ENCODE data around the gene ANTXR2. TPM values are rescaled to one million over a fixed set of nuclear protein-coding genes. Genes with fewer than 3 reads are reported as not detected.

Gene ANTXR2
- total and polyA plus RNA-seq, 11 donors, result 7.0 to 76.7 (median 46.6) TPM

DNA sequence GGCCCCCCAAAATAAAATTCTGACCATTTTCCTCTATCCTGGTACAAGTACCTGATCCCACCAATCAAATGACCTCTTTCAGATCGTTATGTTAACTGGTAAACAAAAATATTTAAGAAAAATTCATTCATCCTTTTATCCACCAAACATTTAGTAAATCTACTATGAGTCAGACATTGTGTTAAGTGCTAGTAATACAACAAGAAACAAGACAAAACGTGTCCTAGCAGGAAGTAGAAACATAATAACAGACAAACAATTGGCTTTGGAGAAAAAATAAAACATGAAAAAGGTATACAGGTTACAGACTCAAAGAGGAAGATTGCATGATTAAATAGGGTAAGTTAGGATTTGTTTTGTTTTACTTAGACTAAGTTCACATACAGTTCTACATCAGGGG lies 43.7 kb downstream of the ANTXR2 start:
- 86 to 88% (median 87%) methylated on average over 2 of the region's 2 CpGs for WGBS, 4 donors
- no peaks in the 10 kb centered on the region for H3K9me3 ChIP-seq
- no peak overlapping the region for H3K27ac ChIP-seq
- peaks cover 0 to 96% (median 56%) of the 10 kb centered on the region in 9 donors for H3K36me3 ChIP-seq
- DNase-seq, result no peak
- H3K4me3 ChIP-seq, result no peak overlapping the region
- H3K27me3 ChIP-seq, result no peaks in the 10 kb centered on the region
- H3K4me1 ChIP-seq, result no peaks in the 10 kb centered on the region
- intact Hi-C loops (cut with DNase I), result no loop called here
- ATAC-seq, result no peak
- TF ChIP-seq POLR2A (IDR thresholded peaks at IDR 0.05) (no peak), CTCF (IDR thresholded peaks at IDR 0.05) (no peak)

GRCh38 chr4:80027611-80028010 lies 45.4 kb downstream of the ANTXR2 start:
- TF ChIP-seq CTCF (IDR thresholded peaks at IDR 0.05) (no peak), POLR2A (IDR thresholded peaks at IDR 0.05) (no peak)
- H3K36me3 ChIP-seq, result peaks cover 0 to 99% (median 72%) of the 10 kb centered on the region in 9 donors
- H3K9me3 ChIP-seq, result no peaks in the 10 kb centered on the region
- no peaks in the 10 kb centered on the region for H3K4me1 ChIP-seq
- H3K27ac ChIP-seq, result peak overlapping the region in 1 of 12 donors; percentile 0
- DNase-seq, result no peak
- intact Hi-C loops (cut with DNase I), result no loop called here
- WGBS, 4 donors, result 77 to 84% (median 78%) methylated on average over 2 of the region's 2 CpGs
- no peak for ATAC-seq
- no peak overlapping the region for H3K4me3 ChIP-seq
- H3K27me3 ChIP-seq, result no peaks in the 10 kb centered on the region

DNA sequence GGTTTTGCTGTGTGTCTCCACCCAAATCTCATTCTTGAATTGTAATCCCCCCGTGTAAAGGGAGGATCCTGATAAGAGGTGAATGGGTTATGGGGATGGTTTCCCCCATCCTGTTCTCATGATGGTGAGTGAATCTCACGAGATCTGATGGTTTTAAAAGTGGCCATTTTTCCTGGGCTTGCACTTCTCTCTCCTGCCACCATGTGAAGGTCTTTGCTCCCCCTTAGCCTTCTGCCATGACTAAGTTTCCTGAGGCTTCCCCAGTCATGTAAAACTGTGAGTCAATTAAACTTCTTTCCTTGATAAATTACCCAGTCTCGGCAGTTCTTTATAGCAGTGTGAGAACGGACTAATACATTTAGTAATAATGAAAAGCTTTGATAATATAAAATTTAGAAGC lies 46.9 kb downstream of the ANTXR2 start:
- Histone ChIP-seq H3K36me3 (peaks cover 0 to 99% (median 67%) of the 10 kb centered on the region in 9 donors), H3K4me1 (no peaks in the 10 kb centered on the region), H3K27ac (no peak overlapping the region), H3K27me3 (no peaks in the 10 kb centered on the region), H3K9me3 (no peaks in the 10 kb centered on the region), H3K4me3 (no peak overlapping the region)
- intact Hi-C loops (cut with DNase I), result no loop called here
- TF ChIP-seq CTCF (IDR thresholded peaks at IDR 0.05), result no peak
- TF ChIP-seq POLR2A (IDR thresholded peaks at IDR 0.05), result no peak
- DNase-seq (no peak), ATAC-seq (no peak)
- WGBS, 4 donors, result 78 to 91% (median 86%) methylated on average over 4 of the region's 4 CpGs

- DNase-seq (no peak), ATAC-seq (no peak)
- no peak overlapping the region for H3K27ac ChIP-seq
- intact Hi-C loops (cut with DNase I), result no loop called here
- peaks cover 0 to 99% (median 55%) of the 10 kb centered on the region in 9 donors for H3K36me3 ChIP-seq
- no peak overlapping the region for H3K4me3 ChIP-seq
- 93 to 100% (median 100%) methylated on average over 1 of the region's 1 CpG for WGBS, 4 donors
- H3K27me3 ChIP-seq, result no peaks in the 10 kb centered on the region
- no peak for TF ChIP-seq POLR2A (IDR thresholded peaks at IDR 0.05)
- TF ChIP-seq CTCF (IDR thresholded peaks at IDR 0.05), result no peak
- H3K9me3 ChIP-seq, result no peaks in the 10 kb centered on the region
- no peaks in the 10 kb centered on the region for H3K4me1 ChIP-seq
Measured at GRCh38 chr4:80024335-80024734, 48.7 kb downstream of the ANTXR2 start.

All from heart left ventricle (tissue), 16 donors.